ENCODE results near the gene GAPVD1. TPM values are rescaled to one million over a fixed set of nuclear protein-coding genes. Genes with fewer than 3 reads are reported as not detected.

GAPVD1 gene
- total RNA-seq, 1 experiment from 2014 or later, result 53.1 TPM

DNA sequence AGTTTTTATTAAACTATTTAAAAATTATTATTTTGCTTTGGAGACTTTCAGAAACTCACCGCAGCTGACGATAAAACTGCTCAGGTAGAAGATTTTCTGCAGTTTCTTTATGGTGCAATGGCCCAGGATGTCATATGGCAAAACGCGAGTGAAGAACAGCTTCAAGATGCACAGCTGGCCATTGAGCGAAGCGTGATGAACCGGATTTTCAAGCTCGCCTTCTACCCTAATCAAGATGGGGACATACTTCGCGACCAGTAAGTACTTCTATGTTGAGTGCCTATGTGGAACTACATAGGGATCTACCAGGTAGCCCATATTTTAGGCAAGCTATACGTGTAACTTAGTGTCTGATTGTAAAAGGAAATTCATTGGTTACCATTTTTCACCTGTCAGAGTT lies 94.0 kb downstream of the GAPVD1 start:
- CTCF ChIA-PET, result no interaction called here
- H4K20me1 ChIP-seq (ENCODE audit: insufficient read depth), result no peaks in the 10 kb centered on the region

More for the DNA sequence above, 94.0 kb downstream of the GAPVD1 start:
- H3K9me3 ChIP-seq (ENCODE audit: control insufficient read depth in 1 of 2, insufficient read depth in 1 of 2, low read depth in 1 of 2, low read length in 2 of 2), result no peaks in the 10 kb centered on the region
- ATAC-seq, result no peak
- intact Hi-C loops (cut with micrococcal nuclease), result no loop called here
- ChIA-PET POLR2A (no interaction called here), RAD21 (ENCODE audit: low non-redundant PET in 1 of 2, low total read pairs in 2 of 2, uncharacterized antibody in 2 of 2, unreplicated experiment in 2 of 2) (no interaction called here)
- TF ChIP-seq POLR2AphosphoS5 (IDR thresholded peaks at IDR 0.05; ENCODE audit: low read depth, low read length) (no peak), SRF (IDR thresholded peaks at IDR 0.05; ENCODE audit: low read depth) (no peak), CBX3 (IDR thresholded peaks at IDR 0.05; ENCODE audit: low read depth) (no peak), EZH2 (IDR thresholded peaks at IDR 0.05) (no peak), SP1 (IDR thresholded peaks at IDR 0.05; ENCODE audit: low read depth) (no peak)
- TF ChIP-seq, protein P1, sequence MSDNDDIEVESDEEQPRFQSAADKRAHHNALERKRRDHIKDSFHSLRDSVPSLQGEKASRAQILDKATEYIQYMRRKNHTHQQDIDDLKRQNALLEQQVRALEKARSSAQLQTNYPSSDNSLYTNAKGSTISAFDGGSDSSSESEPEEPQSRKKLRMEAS (IDR thresholded peaks at IDR 0.05), result no peak
- TF ChIP-seq, protein P2, sequence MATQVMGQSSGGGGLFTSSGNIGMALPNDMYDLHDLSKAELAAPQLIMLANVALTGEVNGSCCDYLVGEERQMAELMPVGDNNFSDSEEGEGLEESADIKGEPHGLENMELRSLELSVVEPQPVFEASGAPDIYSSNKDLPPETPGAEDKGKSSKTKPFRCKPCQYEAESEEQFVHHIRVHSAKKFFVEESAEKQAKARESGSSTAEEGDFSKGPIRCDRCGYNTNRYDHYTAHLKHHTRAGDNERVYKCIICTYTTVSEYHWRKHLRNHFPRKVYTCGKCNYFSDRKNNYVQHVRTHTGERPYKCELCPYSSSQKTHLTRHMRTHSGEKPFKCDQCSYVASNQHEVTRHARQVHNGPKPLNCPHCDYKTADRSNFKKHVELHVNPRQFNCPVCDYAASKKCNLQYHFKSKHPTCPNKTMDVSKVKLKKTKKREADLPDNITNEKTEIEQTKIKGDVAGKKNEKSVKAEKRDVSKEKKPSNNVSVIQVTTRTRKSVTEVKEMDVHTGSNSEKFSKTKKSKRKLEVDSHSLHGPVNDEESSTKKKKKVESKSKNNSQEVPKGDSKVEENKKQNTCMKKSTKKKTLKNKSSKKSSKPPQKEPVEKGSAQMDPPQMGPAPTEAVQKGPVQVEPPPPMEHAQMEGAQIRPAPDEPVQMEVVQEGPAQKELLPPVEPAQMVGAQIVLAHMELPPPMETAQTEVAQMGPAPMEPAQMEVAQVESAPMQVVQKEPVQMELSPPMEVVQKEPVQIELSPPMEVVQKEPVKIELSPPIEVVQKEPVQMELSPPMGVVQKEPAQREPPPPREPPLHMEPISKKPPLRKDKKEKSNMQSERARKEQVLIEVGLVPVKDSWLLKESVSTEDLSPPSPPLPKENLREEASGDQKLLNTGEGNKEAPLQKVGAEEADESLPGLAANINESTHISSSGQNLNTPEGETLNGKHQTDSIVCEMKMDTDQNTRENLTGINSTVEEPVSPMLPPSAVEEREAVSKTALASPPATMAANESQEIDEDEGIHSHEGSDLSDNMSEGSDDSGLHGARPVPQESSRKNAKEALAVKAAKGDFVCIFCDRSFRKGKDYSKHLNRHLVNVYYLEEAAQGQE (IDR thresholded peaks at IDR 0.05; ENCODE audit: low read depth), result no peak
- H3K27ac ChIP-seq (ENCODE audit: low read depth, low read length), result no peak overlapping the region
- no peak overlapping the region for H3K4me3 ChIP-seq (replicated peaks in 1 of 2; ENCODE audit: low read depth in 1 of 2, low read length in 2 of 2)
- DNase-seq (ENCODE audit: low read depth, low spot score), result no peak
- H2AFZ ChIP-seq (ENCODE audit: low read depth, low read length, poor library complexity, severe bottlenecking), result no peak overlapping the region
- H3K9ac ChIP-seq (ENCODE audit: low read length), result no peak overlapping the region
- no peaks in the 10 kb centered on the region for H3K9me2 ChIP-seq (ENCODE audit: insufficient read depth)
- no peaks in the 10 kb centered on the region for H3K4me1 ChIP-seq (ENCODE audit: control insufficient read depth in 1 of 2, insufficient read depth in 2 of 2, low read length in 2 of 2)
- no peaks in the 10 kb centered on the region for H3K27me3 ChIP-seq (ENCODE audit: insufficient read depth, low read length)
- H3K36me3 ChIP-seq (ENCODE audit: control insufficient read depth in 1 of 2, insufficient read depth in 2 of 2, low read length in 2 of 2), result peaks cover 13 to 17% of the 10 kb centered on the region in 2 experiments; a peak in 3 of 4 replicates
- H3K79me2 ChIP-seq (ENCODE audit: insufficient read depth, low read length), result no peaks in the 10 kb centered on the region
- no peak overlapping the region for H3K4me2 ChIP-seq (ENCODE audit: low read length)
- no TSS peak for BruUV-seq (replicated peaks)
